NCI-H2227 treated with DMSO at 0.1 percent for 48 hours (cell line): ENCODE data around the gene CACNA1C.

Source experiments
- DNase-seq: peaks from one replicate; lab custom pipeline; 2025; lab: John Stamatoyannopoulos, UW

The CACNA1C gene

DNA sequence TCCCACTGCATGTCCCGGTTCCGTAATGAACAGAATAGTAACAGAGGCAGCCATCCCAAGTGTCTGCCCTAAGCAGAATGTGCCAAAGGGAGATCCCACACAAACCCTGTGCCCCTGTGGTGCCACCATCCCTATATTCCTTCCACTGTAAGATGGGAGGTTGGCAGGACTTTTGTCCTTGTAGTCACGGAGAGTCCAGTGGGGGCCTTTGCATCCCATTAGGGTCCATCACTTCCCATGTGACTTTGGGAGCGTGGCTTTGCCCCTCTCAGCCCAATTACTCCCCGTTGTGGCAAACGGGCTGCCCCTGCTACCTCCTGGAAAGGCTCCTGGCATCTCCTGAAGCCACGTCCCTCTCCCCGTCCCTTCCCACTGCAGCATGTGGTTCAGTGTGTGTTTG, 552.5 kb downstream of the CACNA1C start:
- DNase-seq = no peak

DNA sequence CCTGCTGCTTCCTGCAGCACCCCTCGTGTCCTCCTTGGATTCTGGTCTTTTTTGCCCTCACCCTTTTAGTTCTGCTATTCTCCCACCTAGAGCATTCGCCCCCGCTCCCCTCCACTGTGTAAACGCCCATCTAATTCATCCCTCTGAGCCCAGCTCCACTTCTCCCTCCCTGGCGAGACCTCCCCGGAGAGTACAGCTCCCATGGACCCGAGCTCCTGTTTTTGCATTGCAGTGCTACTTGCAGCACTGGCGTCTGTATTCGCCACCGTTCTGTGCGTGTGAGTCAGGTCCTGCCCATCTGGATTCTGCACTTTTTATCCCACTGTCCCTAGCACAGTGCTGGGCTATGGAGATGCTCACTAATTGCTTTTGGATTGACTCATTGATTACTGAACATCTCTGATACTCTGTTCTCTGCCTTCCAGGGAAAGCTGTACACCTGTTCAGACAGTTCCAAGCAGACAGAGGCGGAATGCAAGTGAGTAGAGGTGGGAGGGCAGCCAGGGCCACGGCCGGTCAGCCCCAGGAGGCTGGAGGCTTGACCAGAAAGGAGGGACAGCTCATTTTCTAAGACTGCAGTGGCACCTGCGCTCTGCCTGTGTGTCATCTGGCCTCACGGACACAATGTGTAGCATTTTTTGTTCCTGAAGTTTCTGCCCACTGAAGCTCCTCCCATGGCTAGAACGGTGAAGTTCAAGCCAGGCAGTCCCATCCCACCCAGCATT, 553.6 kb downstream of the CACNA1C start:
- DNase-seq = no peak

GRCh38 chr12:2607881-2608607, 555.3 kb downstream of the CACNA1C start:
- DNase-seq = no peak

GRCh38 chr12:2608608-2608945, 555.8 kb downstream of the CACNA1C start:
- DNase-seq = no peak

DNA sequence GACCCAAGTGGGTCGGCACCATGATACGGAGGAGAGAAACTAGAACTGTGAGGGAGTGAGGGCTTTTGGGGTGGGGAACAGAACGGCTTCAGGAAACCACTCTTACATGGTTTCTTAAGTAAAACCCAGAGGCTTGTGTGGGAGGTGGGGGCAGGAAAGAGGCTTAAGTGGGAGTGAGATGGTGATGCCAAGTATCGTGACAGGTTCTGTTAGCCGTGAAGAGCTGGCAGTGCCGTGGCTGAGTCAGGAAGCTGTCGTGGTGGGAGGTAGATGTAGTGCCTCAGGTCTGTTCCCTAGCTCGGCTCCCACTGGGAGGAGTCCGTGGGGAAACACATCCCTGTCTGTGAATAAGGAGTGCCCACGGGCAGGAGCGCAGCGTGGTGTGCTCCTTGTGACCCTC, 556.2 kb downstream of the CACNA1C start:
- DNase-seq = no peak

GRCh38 chr12:2610358-2610757, 557.6 kb downstream of the CACNA1C start:
- no peak for DNase-seq

- no peak for DNase-seq
Observed at GRCh38 chr12:2613326-2614073, 560.7 kb downstream of the CACNA1C start.

GRCh38 chr12:2614341-2614740, 561.6 kb downstream of the CACNA1C start:
- DNase-seq = no peak

DNA sequence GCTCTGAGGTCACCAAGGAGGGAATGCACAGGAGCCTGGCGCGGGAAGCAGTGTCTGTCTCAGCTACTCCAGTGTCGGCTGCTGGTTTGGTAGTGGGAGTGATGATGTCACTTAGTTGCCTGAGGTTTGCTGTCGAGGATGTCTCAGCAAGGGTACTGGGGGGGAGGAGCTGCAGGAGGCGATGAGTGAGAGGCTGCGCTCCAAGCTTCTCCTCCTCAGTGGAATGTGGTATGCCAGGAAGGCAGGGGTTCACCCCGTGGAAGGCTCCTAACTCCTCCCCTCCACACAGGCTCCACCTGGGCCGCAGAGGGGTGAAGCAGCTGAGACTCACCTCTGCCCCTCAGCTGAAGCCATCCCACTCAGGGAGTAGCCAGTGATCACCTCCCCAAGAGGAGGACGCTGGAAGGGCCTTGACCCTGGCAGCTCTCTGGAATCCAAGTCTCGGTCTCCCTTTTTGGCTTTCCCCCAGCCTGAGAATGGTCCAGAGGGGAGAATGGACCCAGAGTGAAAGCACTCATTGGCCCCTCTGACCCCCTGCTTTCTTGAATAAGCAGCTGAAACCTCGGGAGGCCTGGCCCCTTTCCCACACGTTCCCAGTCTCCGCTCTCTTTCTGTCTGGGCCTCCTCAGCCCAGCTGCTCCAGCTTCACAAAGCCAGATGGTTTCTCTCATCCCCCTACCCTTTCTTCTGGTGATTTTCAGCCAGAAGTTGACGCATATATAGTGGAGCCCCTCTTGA, 563.0 kb downstream of the CACNA1C start:
- DNase-seq = no peak

DNA sequence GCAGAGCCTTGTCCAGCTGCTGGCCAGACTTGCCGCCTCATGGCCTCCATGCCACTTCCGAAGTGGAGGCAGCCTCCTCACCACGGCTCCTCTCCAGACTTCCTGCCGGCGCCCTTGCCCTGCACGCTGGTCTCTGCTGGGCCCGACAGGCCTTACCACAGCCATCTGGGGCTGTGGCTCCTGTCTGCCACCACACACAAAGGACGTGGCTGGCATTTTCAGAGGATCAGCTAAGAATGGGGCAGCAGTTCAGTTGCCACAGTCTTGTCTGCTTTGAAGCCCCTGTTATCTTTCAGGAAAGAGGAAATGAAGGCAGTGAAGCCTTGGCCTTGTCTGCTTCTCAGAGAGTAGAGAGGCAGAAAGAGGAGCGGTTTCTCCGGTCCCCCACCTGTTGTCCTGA, 564.0 kb downstream of the CACNA1C start:
- DNase-seq = no peak

GRCh38 chr12:2617365-2617764, 564.6 kb downstream of the CACNA1C start:
- no peak for DNase-seq

DNA sequence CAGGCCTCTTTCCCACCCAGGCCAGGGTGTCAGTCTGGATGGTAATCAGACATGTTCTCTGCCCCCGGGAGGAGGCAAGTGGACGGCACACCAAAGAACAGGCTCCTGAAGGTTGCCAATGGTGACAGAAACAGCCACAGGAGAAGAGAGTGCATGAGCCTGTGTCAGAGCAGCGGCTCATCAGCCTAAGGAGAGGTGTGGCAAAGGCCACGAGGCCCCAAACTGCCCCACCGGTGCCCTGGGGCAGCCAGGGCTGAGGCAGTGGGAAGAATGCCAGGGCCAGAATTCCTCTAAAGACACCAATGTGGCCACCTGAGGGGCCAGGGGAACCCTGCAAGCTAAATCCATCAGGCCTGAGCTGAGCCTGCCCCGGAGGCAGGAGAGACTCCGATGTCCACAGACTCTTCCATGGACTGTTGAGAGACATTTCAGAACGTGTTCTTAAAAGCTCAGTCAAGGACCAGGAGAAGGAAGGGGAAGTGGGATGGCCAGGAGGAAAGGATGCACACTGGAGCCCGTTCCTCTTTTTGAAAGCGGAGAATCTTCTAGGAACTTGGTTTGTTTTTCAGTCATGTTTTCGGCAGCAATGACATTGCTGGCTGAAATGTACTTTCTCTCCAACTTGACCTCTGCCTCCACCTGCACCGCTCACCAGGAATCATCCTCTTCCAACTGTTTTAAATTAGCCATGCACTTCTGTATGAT, 565.7 kb downstream of the CACNA1C start:
- DNase-seq = no peak

- no peak for DNase-seq
Observed at GRCh38 chr12:2619136-2619535, 566.3 kb downstream of the CACNA1C start.

DNA sequence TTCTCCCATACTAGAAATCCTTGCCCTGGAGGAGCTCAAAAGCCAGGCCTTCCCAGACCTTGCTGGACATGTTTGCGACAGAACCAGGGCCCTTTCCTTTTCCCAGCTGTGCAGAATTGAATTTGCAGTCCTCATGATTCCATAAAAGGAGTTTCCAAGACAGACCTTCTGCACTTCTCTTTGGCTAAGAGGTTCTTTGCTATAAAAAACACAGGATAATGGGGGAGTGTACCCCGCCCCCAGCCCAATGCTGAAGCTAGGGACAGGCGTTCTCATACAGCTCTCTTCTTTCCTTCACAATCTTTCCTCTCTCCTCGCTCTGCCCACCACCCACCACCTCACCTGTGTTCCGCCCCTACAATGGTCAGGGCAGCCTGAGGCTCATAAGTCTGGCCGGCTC, 569.7 kb downstream of the CACNA1C start:
- no peak for DNase-seq

DNA sequence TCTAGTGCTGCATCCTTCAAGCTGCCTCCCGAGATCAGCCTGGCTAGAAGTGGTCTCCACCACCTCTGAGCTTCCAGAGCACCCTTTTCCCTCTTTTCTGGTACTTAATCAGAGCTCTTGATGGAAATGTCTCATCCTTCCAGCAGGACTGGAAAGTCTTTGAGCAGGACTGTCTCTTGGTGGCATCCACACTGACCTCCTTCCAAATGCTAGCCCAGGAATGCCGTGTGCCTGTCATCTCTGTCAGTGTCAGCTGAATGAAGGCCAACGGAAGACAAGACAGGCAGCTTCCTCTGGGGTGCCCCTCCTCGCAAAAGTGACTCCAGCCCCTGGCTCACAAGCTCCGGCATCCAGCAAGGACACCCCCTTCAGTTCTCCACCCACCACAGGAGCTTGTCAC, 570.7 kb downstream of the CACNA1C start:
- no peak for DNase-seq

DNA sequence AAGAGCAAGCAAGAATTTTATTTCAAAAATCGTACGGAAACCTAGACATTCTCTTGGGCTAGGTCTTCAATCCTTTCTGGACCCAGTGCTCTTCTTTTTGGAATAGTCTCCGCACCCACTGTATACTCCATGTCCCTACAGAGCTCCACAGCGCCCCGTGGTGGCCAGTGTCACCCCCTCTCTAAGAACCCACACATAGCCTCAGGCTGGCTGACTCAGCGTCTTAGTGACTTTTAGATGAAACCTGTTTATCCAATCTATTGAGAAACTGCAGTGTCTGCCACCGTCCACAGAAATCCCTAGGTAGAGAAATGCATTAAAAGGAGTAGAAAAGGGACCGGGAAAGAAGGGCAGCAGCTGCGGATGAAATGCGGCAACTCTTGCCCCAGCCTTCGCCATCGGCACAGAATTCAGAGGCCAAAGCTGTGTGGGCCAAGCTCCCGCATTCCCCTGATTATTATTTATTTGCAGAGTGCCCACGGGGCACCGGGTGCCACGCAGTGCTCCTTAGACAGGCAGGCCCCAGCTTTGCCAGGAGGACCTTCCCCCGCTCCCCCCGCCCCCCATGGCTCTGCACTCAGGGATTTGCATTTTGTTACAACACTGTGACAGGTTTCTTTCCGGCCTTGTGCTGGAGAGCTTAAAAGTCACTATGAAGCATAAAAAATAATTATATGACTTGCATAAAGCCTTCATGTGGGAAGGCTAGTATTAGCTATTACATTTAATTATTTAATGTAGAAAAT, 571.9 kb downstream of the CACNA1C start:
- DNase-seq = no peak

DNA sequence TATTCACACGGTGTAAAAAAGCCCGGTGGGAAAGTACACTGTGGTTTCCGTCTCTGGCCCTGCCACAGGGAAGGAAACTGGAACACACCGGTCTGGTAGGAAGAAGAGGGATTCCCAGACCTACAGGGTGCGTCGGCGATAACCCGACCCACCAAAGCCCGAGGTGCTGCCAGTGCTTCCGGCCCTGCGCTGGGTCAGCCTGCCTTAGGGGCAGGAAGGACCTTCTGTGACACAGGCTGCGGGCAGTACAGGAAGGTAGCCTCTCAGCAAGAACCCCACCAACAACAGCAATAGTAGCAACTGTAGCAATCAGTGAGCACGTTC, 572.5 kb downstream of the CACNA1C start:
- no peak for DNase-seq

GRCh38 chr12:2627076-2627834, 574.5 kb downstream of the CACNA1C start:
- no peak for DNase-seq

DNA sequence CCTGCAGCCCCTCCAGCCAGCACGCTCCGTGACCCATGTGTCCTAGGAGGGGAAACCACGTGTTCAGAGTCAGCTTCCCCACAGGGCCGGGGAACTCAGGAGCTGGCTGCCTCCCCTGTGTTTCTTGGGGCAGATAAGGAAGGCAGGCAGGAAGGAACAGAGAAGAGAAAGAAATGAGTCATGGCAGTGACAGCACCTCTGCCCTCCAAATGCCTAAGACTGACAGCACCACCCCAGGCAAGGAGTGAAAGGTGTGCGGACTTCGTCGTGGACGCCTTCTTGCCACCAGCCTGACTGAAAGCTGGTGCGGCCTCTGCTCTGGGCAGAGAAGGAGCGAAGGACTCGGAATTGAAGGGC, 575.0 kb downstream of the CACNA1C start:
- DNase-seq = no peak

DNA sequence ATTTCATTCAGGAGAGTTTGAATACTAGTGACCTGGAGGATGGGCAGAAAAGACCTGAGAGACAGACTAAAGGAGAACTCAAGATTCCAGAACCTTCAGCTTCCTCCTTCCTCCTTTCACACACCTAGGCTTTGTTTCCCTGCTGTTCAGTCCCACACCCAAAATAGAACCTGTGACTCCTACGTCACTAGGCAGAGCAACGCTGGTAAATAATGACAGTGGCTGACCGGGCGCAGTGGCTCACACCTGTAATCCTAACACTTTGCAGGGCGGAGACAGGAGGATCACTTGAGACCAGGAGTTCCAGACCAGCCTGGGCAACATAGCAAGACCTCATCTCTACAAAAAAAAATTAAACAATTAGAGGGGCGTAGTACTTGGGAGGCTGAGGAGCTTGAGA, 575.6 kb downstream of the CACNA1C start:
- no peak for DNase-seq

GRCh38 chr12:2629051-2629450, 576.3 kb downstream of the CACNA1C start:
- DNase-seq = no peak
